Endothelial cell of umbilical vein (primary cell): ENCODE data around the gene ESRRB. TPM values are rescaled to one million over a fixed set of nuclear protein-coding genes. Genes with fewer than 3 reads are reported as not detected.

Experiments used
- BruUV-seq: library from RNA; stranded (reverse); fragments of 400-500 nt; replicated peaks from 2 replicates; lab custom pipeline; 2021; lab: Mats Ljungman, UMichigan
- CTCF ChIA-PET: fragments of 300-600, 350-600 bp; sonication (Branson Sonifier 250); formaldehyde crosslinking; loops from one replicate; lab custom pipeline; 2021; ENCODE audit warnings: antibody characterized with exemption, inconsistent platforms; lab: Charles Lee
- POLR2A ChIA-PET: fragments of 300-600, 350-600 bp; sonication (Branson Sonifier 250); formaldehyde crosslinking; loops from one replicate; lab custom pipeline; 2021; ENCODE audit warnings: antibody characterized with exemption, inconsistent platforms; lab: Charles Lee
- DNase-seq: peaks from one replicate; pipeline ENCODE4 v3.0.0-alpha.2; 2011; ENCODE audit warnings: low read depth, low spot score
- FAIRE-seq: peaks from 2 replicates; lab custom pipeline; 2011; peaks lifted over from hg19 to GRCh38; lab: Jason Lieb, UNC
- H2AFZ ChIP-seq: 2 replicates; pipeline ENCODE4 v1.6.0; 2012; ENCODE audit warnings: low read depth, low read length, control low read depth, inconsistent platforms
- H3K27ac ChIP-seq: 2 replicates; pipeline ENCODE4 v1.5.1; 2011; ENCODE audit warnings: low read depth, mild to moderate bottlenecking, control low read depth, low read length, moderate library complexity; ENCODE audit not compliant: insufficient read depth
- H3K27me3 ChIP-seq, 2 experiments: 2 replicates each; pipeline versions ENCODE4 v1.6.0 to v1.6.1; 2011; ENCODE audit warnings: low read length in 2 of 2, mixed read lengths in 1 of 2; ENCODE audit not compliant: control insufficient read depth in 2 of 2, insufficient read depth in 2 of 2
- H3K36me3 ChIP-seq, 2 experiments: 2 replicates in 1 of 2; 3 replicates in 1 of 2; pipeline ENCODE4 v1.5.1; 2011; ENCODE audit warnings: low read length in 2 of 2, mild to moderate bottlenecking in 1 of 2, moderate library complexity in 1 of 2; ENCODE audit not compliant: control insufficient read depth in 2 of 2, insufficient read depth in 2 of 2; ENCODE audit errors: extremely low read depth in 1 of 2
- H3K4me1 ChIP-seq: 3 replicates; pipeline ENCODE4 v1.5.1; 2011; ENCODE audit warnings: mild to moderate bottlenecking, low read length; ENCODE audit not compliant: control insufficient read depth, insufficient read depth; ENCODE audit errors: extremely low read depth
- H3K4me2 ChIP-seq: 2 replicates; pipeline ENCODE4 v1.6.1; 2011; ENCODE audit warnings: low read length, control low read depth, mixed read lengths; ENCODE audit not compliant: insufficient read depth
- H3K4me3 ChIP-seq, 3 experiments: fragments of 200-600 bp in 1 of 3; sonication (generic), shearing (Covaris generic) in 1 of 3; replicated peaks in 1 of 3; 2 replicates each; pipeline ENCODE4 v1.5.1; 2011 to 2016; ENCODE audit warnings: control low read depth in 3 of 3, low read length in 3 of 3, mild to moderate bottlenecking in 2 of 3, inconsistent platforms in 1 of 3, low read depth in 1 of 3, moderate library complexity in 1 of 3; ENCODE audit not compliant: insufficient read depth in 1 of 3
- H3K79me2 ChIP-seq: 2 replicates; pipeline ENCODE4 v1.6.0; 2012; ENCODE audit warnings: low read length, inconsistent platforms; ENCODE audit not compliant: control insufficient read depth, insufficient read depth
- H3K9ac ChIP-seq: replicated peaks from 2 replicates; pipeline ENCODE3; 2011; ENCODE audit warnings: low read length, control low read depth; ENCODE audit not compliant: insufficient read depth; ENCODE audit errors: extremely low read depth
- H3K9me1 ChIP-seq: replicated peaks from 3 replicates; pipeline ENCODE4 v1.6.0; 2011; ENCODE audit warnings: mild to moderate bottlenecking, low read length; ENCODE audit not compliant: control insufficient read depth, insufficient read depth; ENCODE audit errors: extremely low read depth
- H3K9me3 ChIP-seq: replicated peaks from 2 replicates; pipeline ENCODE4 v1.5.1; 2012; ENCODE audit warnings: low read length, inconsistent platforms; ENCODE audit not compliant: control insufficient read depth, insufficient read depth
- H4K20me1 ChIP-seq: replicated peaks from 2 replicates; pipeline ENCODE3; 2011; ENCODE audit warnings: mild to moderate bottlenecking, low read length; ENCODE audit not compliant: control insufficient read depth, insufficient read depth; ENCODE audit errors: extremely low read depth
- CTCF ChIP-seq, 2 donors: IDR thresholded peaks; 1 replicate in 1 of 2; 2 replicates in 1 of 2; pipeline ENCODE4 v1.5.1; 2011; ENCODE audit warnings: low read length in 2 of 2, mild to moderate bottlenecking in 2 of 2, moderate library complexity in 2 of 2, control low read depth in 1 of 2, inconsistent platforms in 1 of 2, low read depth in 1 of 2; ENCODE audit not compliant: insufficient read depth in 1 of 2; ENCODE audit errors: extremely low read depth in 1 of 2
- EZH2 ChIP-seq: IDR thresholded peaks from 2 replicates; pipeline ENCODE4 v1.6.1; 2012; ENCODE audit warnings: borderline replicate concordance, low read depth, mild to moderate bottlenecking, moderate library complexity, low read length, inconsistent platforms; ENCODE audit not compliant: severe bottlenecking
- FOS ChIP-seq: IDR thresholded peaks from 2 replicates; pipeline ENCODE4 v1.6.1; 2011; ENCODE audit warnings: mild to moderate bottlenecking, low read length, moderate library complexity, borderline replicate concordance; ENCODE audit not compliant: insufficient read depth
- GATA2 ChIP-seq: IDR thresholded peaks from 2 replicates; pipeline ENCODE4 v1.7.0; 2011; ENCODE audit warnings: low read depth, mild to moderate bottlenecking, moderate library complexity, mixed read lengths, low read length; ENCODE audit not compliant: insufficient read length, insufficient read depth
- JUN ChIP-seq: IDR thresholded peaks from 2 replicates; pipeline ENCODE4 v1.6.1; 2011; ENCODE audit warnings: borderline replicate concordance, low read depth; ENCODE audit not compliant: insufficient read length, insufficient read depth
- MAX ChIP-seq: IDR thresholded peaks from 2 replicates; pipeline ENCODE4 v1.6.1; 2011; ENCODE audit not compliant: insufficient read depth, insufficient read length
- MYC ChIP-seq: IDR thresholded peaks from one replicate; pipeline ENCODE4 v1.6.1; 2011; ENCODE audit warnings: mild to moderate bottlenecking, low read depth, low read length
- POLR2A ChIP-seq: IDR thresholded peaks from 2 replicates; pipeline ENCODE4 v1.6.1; 2012; ENCODE audit warnings: low read depth, mild to moderate bottlenecking, control low read depth, low read length
- POLR2AphosphoS5 ChIP-seq: IDR thresholded peaks from 2 replicates; pipeline ENCODE4 v1.6.1; 2012; ENCODE audit warnings: low read depth, mild to moderate bottlenecking, control low read depth, low read length, moderate library complexity; ENCODE audit not compliant: insufficient read depth
- dilution Hi-C: fragments of 300-500 bp; cut with MboI; formaldehyde crosslinking; loops from one replicate; pipeline ENCODE4 v1.15.0; 2019; ENCODE audit warnings: low sequenced_read_pairs; ENCODE audit not compliant: extremely low pct_ligation_motif_present
- intact Hi-C: fragments of 100-400 bp; cut with micrococcal nuclease; formaldehyde crosslinking; loops from one replicate; pipeline ENCODE4 v1.10.0; 2022
- polyA plus RNA-seq, 4 experiments: library from polyadenylated mRNA; depleted of rRNA in 3 of 4; stranded (reverse) in 3 of 4; unstranded in 1 of 4; fragments of >200 nt; gene quantifications; 2 replicates each; pipeline versions ENCODE4 v1.2.1 to v1.2.3, GENCODE V29; 2011 to 2012; ENCODE audit warnings: missing spikeins in 1 of 4
- total RNA-seq: library from RNA; stranded (reverse); gene quantifications from 2 replicates; pipeline ENCODE4 v1.2.3, GENCODE V29; 2021

Gene ESRRB
- total and polyA plus RNA-seq, 2 donors (not counting 3 experiments of a cell fraction or from before 2014, with no cell fraction given): not detected

- CTCF ChIA-PET: interaction anchor here (1.4 kb wide), 1 partner anchor 320 kb away, joined by 3 read pairs; no protein-coding TSS in a partner anchor
- dilution Hi-C loops: no loop called here
Measured at GRCh38 chr14:76371066-76371465, 4.9 kb upstream of the ESRRB start.

More at GRCh38 chr14:76371066-76371465, 4.9 kb upstream of the ESRRB start:
- Histone ChIP-seq H3K9me3 (no peaks in the 10 kb centered on the region), H3K4me1 (peaks cover under 1% of the 10 kb centered on the region), H3K27me3 (peaks cover 16 to 28% of the 10 kb centered on the region in 2 experiments), H2AFZ (no peak overlapping the region), H4K20me1 (no peaks in the 10 kb centered on the region), H3K79me2 (no peaks in the 10 kb centered on the region), H3K36me3 (no peaks in the 10 kb centered on the region), H3K27ac (no peak overlapping the region), H3K4me3 (no peak overlapping the region), H3K9me1 (no peaks in the 10 kb centered on the region), H3K9ac (no peak overlapping the region), H3K4me2 (no peak overlapping the region)
- FAIRE-seq: no peak
- intact Hi-C loops: no loop called here
- no TSS peak for BruUV-seq
- no peak for DNase-seq
- TF ChIP-seq CTCF (IDR thresholded peaks at IDR 0.05; ENCODE audit: extremely low read depth in 1 of 2, insufficient read depth in 1 of 2, low read depth in 1 of 2, low read length in 2 of 2): no peak
- TF ChIP-seq EZH2: no peak
- no peak for TF ChIP-seq FOS
- no peak for TF ChIP-seq MAX
- no peak for TF ChIP-seq POLR2AphosphoS5
- TF ChIP-seq JUN: no peak
- no peak for TF ChIP-seq POLR2A
- TF ChIP-seq MYC: no peak
- TF ChIP-seq GATA2: no peak
- POLR2A ChIA-PET: no interaction called here
